GM23338 (cell line): ENCODE data around the gene ENTR1. TPM values are rescaled to one million over a fixed set of nuclear protein-coding genes. Genes with fewer than 3 reads are reported as not detected.
A peak's percentile ranks its signal among the peaks of the same experiment; 100 is the strongest.

ENCODE experiments used
- ATAC-seq: fragments of 200-7000 bp; cut with Tn5 transposase; 3 replicates; pipeline ENCODE4 v1.9.1; 2020
- DNase-seq: peaks from one replicate; pipeline ENCODE4 v3.0.0-alpha.2; 2015; ENCODE audit warnings: low spot score
- H2AFZ ChIP-seq: fragments of 200-600 bp; sonication (generic); 2 replicates; pipeline ENCODE4 v1.8.0; 2016; ENCODE audit warnings: antibody characterized with exemption, mild to moderate bottlenecking, moderate library complexity
- H3F3A ChIP-seq: fragments of 200-600 bp; sonication (generic); replicated peaks from 2 replicates; pipeline ENCODE4 v1.8.0; 2017; ENCODE audit warnings: antibody characterized with exemption, mixed run types, low read depth
- H3K27ac ChIP-seq: fragments of 200-600 bp; sonication (generic); 2 replicates; pipeline ENCODE4 v1.6.1; 2016; ENCODE audit warnings: low read depth
- H3K27me3 ChIP-seq: fragments of 200-600 bp; sonication (generic); 2 replicates; pipeline ENCODE4 v1.8.0; 2016; ENCODE audit warnings: mild to moderate bottlenecking, mixed run types, moderate library complexity; ENCODE audit not compliant: insufficient read depth
- H3K36me3 ChIP-seq: fragments of 200-600 bp; sonication (generic); 2 replicates; pipeline ENCODE4 v1.8.0; 2016; ENCODE audit warnings: mild to moderate bottlenecking; ENCODE audit not compliant: insufficient read depth
- H3K4me1 ChIP-seq: fragments of 200-600 bp; sonication (generic); 2 replicates; pipeline ENCODE4 v1.8.0; 2016; ENCODE audit warnings: mild to moderate bottlenecking, moderate library complexity; ENCODE audit not compliant: insufficient read depth
- H3K4me2 ChIP-seq: fragments of 200-600 bp; sonication (generic); 2 replicates; pipeline ENCODE4 v1.7.1; 2017; ENCODE audit warnings: mixed run types
- H3K4me3 ChIP-seq: fragments of 200-600 bp; sonication (generic); 2 replicates; pipeline ENCODE4 v1.6.1; 2016; ENCODE audit warnings: mixed run types
- H3K79me2 ChIP-seq: fragments of 200-600 bp; sonication (generic); replicated peaks from 2 replicates; pipeline ENCODE4 v1.8.0; 2017; ENCODE audit warnings: mild to moderate bottlenecking; ENCODE audit not compliant: insufficient read depth
- H3K9me2 ChIP-seq: fragments of 200-600 bp; sonication (generic); 2 replicates; pipeline ENCODE4 v1.8.0; 2017; ENCODE audit not compliant: insufficient read depth
- H4K20me1 ChIP-seq: fragments of 200-600 bp; sonication (generic); replicated peaks from 2 replicates; pipeline ENCODE4 v1.8.0; 2017; ENCODE audit warnings: mild to moderate bottlenecking; ENCODE audit not compliant: insufficient read depth
- H3K27ac Mint-ChIP-seq: 2 replicates; pipeline ENCODE4 v1.8.0; 2020; ENCODE audit warnings: inconsistent platforms, mild to moderate bottlenecking, moderate library complexity, mixed read lengths
- H3K27me3 Mint-ChIP-seq: 3 replicates; pipeline ENCODE4 v1.8.0; 2022; ENCODE audit warnings: low read depth, mild to moderate bottlenecking, moderate library complexity, mixed read lengths, inconsistent platforms; ENCODE audit not compliant: insufficient read depth, poor library complexity
- H3K36me3 Mint-ChIP-seq: 3 replicates; pipeline ENCODE4 v1.8.0; 2021; ENCODE audit warnings: low read depth, mild to moderate bottlenecking, inconsistent platforms, moderate library complexity, mixed read lengths
- H3K4me1 Mint-ChIP-seq: 3 replicates; pipeline ENCODE4 v1.8.0; 2020; ENCODE audit warnings: mild to moderate bottlenecking, inconsistent platforms, mixed read lengths
- H3K4me3 Mint-ChIP-seq: 3 replicates; pipeline ENCODE4 v1.8.0; 2021; ENCODE audit warnings: moderate library complexity, mild to moderate bottlenecking, inconsistent platforms, mixed read lengths
- H3K9me3 Mint-ChIP-seq: 3 replicates; pipeline ENCODE4 v1.8.0; 2020; ENCODE audit warnings: moderate library complexity, mild to moderate bottlenecking, inconsistent platforms, mixed read lengths
- CREB1 ChIP-seq: fragments of 250-450 bp; sonication (Bioruptor Pico); IDR thresholded peaks from 2 replicates; pipeline ENCODE4 v1.5.0; 2020; ENCODE audit warnings: low read depth, mild to moderate bottlenecking, moderate library complexity
- EZH2 ChIP-seq: fragments of 200-600 bp; sonication (generic); IDR thresholded peaks from one replicate; pipeline ENCODE4 v1.8.0; 2017; ENCODE audit warnings: antibody characterized with exemption, mild to moderate bottlenecking, low read depth; ENCODE audit not compliant: unreplicated experiment
- EZH2phosphoT487 ChIP-seq: fragments of 200-600 bp; sonication (generic); IDR thresholded peaks from one replicate; pipeline ENCODE4 v1.8.1; 2018; ENCODE audit warnings: antibody characterized with exemption; ENCODE audit not compliant: unreplicated experiment
- NANOG ChIP-seq: IDR thresholded peaks from 2 replicates; pipeline ENCODE4 v1.6.1; 2016; ENCODE audit warnings: antibody characterized with exemption, borderline replicate concordance
- POLR2AphosphoS5 ChIP-seq: IDR thresholded peaks from 2 replicates; pipeline ENCODE4 v1.6.1; 2016; ENCODE audit warnings: antibody characterized with exemption, low read depth
- REST ChIP-seq: IDR thresholded peaks from one replicate; pipeline ENCODE4 v1.6.1; 2018; ENCODE audit warnings: antibody characterized with exemption; ENCODE audit not compliant: unreplicated experiment
- STAT1 ChIP-seq: IDR thresholded peaks from one replicate; pipeline ENCODE4 v1.6.1; 2016; ENCODE audit warnings: antibody characterized with exemption; ENCODE audit not compliant: unreplicated experiment
- ZNF114 ChIP-seq: fragments of 250-450 bp; sonication (Bioruptor Pico); IDR thresholded peaks from 2 replicates; pipeline ENCODE4 v1.5.0; 2020; ENCODE audit warnings: mild to moderate bottlenecking, moderate library complexity
- ZNF331 ChIP-seq: fragments of 250-450 bp; sonication (Bioruptor Pico); IDR thresholded peaks from 2 replicates; pipeline ENCODE4 v1.5.0; 2020; ENCODE audit warnings: low read depth, mild to moderate bottlenecking, moderate library complexity
- polyA plus RNA-seq: library from polyadenylated mRNA; unstranded; fragments of >200 nt; fragmentation: Nextera tagmentation; extraction: Ambion mirVana; gene quantifications from 2 replicates; pipeline ENCODE4 v1.2.1, GENCODE V29; 2016
- total RNA-seq: library from RNA; depleted of rRNA; stranded (reverse); fragments of >200 nt; shearing (Covaris generic); gene quantifications from 2 replicates; pipeline ENCODE4 v1.2.3, GENCODE V29; 2014
- TF ChIP-seq, protein P1 (sequence below): IDR thresholded peaks from 2 replicates; pipeline ENCODE4 v1.6.1; 2016; ENCODE audit warnings: antibody characterized with exemption
- TF ChIP-seq, protein P2 (sequence below): fragments of 250-450 bp; sonication (Bioruptor Pico); IDR thresholded peaks from 2 replicates; pipeline ENCODE4 v1.5.0; 2020; ENCODE audit warnings: mild to moderate bottlenecking, moderate library complexity

ENTR1 gene
- total and polyA plus RNA-seq, 2 experiments from 2014 or later: 25.6 to 91.9 TPM

DNA sequence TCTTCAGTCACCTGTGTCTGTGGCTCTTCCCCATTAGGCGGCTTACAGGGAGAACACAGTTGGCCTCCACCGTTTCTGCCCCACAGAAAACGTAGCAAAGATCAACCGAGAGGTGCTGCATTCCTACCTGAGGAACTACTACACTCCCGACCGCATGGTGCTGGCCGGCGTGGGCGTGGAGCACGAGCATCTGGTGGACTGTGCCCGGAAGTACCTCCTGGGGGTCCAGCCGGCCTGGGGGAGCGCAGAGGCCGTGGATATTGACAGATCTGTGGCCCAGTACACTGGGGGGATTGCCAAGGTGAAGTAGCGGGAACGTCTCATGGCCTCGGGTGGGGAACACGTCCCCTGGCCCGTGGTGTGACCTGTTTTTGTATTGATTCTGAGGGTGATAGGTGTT lies 6.5 kb upstream of the ENTR1 start:
- H3K79me2 ChIP-seq: peaks cover 30% of the 10 kb centered on the region
- H3K4me3 ChIP-seq: no peak overlapping the region
- H3F3A ChIP-seq: peaks cover 10% of the 10 kb centered on the region; the same call in 1 of the 2 replicates
- no peaks in the 10 kb centered on the region; the same call in 1 of the 2 replicates for H3K4me1 ChIP-seq
- no peak overlapping the region for H2AFZ ChIP-seq
- no peaks in the 10 kb centered on the region for H3K27me3 ChIP-seq
- TF ChIP-seq ZNF331 (no peak), EZH2phosphoT487 (peak; percentile 40)
- DNase-seq (no peak), ATAC-seq (no peak)
- H4K20me1 ChIP-seq: peaks cover 8% of the 10 kb centered on the region
- no peak overlapping the region for H3K27ac ChIP-seq
- peaks cover 28% of the 10 kb centered on the region for H3K36me3 ChIP-seq
- Mint-ChIP-seq H3K4me1 (no peaks in the 10 kb centered on the region; the same call in 2 of the 3 replicates), H3K27me3 (peaks cover 11% of the 10 kb centered on the region), H3K27ac (no peak overlapping the region), H3K36me3 (peaks cover 79% of the 10 kb centered on the region), H3K4me3 (no peak overlapping the region), H3K9me3 (no peaks in the 10 kb centered on the region)
- H3K4me2 ChIP-seq: no peak overlapping the region
- no peaks in the 10 kb centered on the region for H3K9me2 ChIP-seq

GRCh38 chr9:136416427-136416826 lies 6.0 kb upstream of the ENTR1 start:
- Mint-ChIP-seq H3K36me3 (peaks cover 77% of the 10 kb centered on the region), H3K4me1 (peaks cover 2% of the 10 kb centered on the region), H3K27ac (no peak overlapping the region), H3K9me3 (no peaks in the 10 kb centered on the region), H3K4me3 (no peak overlapping the region), H3K27me3 (peaks cover 12% of the 10 kb centered on the region)
- Histone ChIP-seq H3K9me2 (no peaks in the 10 kb centered on the region), H3K4me2 (no peak overlapping the region), H3K27me3 (no peaks in the 10 kb centered on the region), H3K36me3 (peaks cover 30% of the 10 kb centered on the region), H3K4me3 (no peak overlapping the region), H3K79me2 (peaks cover 35% of the 10 kb centered on the region), H3K27ac (no peak overlapping the region), H3K4me1 (peaks cover 2% of the 10 kb centered on the region; the same call in 1 of the 2 replicates), H3F3A (peaks cover 14% of the 10 kb centered on the region; the same call in 1 of the 2 replicates), H2AFZ (no peak overlapping the region), H4K20me1 (peaks cover 13% of the 10 kb centered on the region)
- no peak for DNase-seq
- no peak for ATAC-seq
- TF ChIP-seq POLR2AphosphoS5 (no peak), CREB1 (CRISPR knock-in tag) (no peak), STAT1 (no peak), NANOG (no peak), EZH2 (no peak), EZH2phosphoT487 (no peak), ZNF114 (no peak), ZNF331 (no peak), REST (no peak)
- TF ChIP-seq, protein P1, sequence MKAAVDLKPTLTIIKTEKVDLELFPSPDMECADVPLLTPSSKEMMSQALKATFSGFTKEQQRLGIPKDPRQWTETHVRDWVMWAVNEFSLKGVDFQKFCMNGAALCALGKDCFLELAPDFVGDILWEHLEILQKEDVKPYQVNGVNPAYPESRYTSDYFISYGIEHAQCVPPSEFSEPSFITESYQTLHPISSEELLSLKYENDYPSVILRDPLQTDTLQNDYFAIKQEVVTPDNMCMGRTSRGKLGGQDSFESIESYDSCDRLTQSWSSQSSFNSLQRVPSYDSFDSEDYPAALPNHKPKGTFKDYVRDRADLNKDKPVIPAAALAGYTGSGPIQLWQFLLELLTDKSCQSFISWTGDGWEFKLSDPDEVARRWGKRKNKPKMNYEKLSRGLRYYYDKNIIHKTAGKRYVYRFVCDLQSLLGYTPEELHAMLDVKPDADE: no peak
- TF ChIP-seq, protein P2, sequence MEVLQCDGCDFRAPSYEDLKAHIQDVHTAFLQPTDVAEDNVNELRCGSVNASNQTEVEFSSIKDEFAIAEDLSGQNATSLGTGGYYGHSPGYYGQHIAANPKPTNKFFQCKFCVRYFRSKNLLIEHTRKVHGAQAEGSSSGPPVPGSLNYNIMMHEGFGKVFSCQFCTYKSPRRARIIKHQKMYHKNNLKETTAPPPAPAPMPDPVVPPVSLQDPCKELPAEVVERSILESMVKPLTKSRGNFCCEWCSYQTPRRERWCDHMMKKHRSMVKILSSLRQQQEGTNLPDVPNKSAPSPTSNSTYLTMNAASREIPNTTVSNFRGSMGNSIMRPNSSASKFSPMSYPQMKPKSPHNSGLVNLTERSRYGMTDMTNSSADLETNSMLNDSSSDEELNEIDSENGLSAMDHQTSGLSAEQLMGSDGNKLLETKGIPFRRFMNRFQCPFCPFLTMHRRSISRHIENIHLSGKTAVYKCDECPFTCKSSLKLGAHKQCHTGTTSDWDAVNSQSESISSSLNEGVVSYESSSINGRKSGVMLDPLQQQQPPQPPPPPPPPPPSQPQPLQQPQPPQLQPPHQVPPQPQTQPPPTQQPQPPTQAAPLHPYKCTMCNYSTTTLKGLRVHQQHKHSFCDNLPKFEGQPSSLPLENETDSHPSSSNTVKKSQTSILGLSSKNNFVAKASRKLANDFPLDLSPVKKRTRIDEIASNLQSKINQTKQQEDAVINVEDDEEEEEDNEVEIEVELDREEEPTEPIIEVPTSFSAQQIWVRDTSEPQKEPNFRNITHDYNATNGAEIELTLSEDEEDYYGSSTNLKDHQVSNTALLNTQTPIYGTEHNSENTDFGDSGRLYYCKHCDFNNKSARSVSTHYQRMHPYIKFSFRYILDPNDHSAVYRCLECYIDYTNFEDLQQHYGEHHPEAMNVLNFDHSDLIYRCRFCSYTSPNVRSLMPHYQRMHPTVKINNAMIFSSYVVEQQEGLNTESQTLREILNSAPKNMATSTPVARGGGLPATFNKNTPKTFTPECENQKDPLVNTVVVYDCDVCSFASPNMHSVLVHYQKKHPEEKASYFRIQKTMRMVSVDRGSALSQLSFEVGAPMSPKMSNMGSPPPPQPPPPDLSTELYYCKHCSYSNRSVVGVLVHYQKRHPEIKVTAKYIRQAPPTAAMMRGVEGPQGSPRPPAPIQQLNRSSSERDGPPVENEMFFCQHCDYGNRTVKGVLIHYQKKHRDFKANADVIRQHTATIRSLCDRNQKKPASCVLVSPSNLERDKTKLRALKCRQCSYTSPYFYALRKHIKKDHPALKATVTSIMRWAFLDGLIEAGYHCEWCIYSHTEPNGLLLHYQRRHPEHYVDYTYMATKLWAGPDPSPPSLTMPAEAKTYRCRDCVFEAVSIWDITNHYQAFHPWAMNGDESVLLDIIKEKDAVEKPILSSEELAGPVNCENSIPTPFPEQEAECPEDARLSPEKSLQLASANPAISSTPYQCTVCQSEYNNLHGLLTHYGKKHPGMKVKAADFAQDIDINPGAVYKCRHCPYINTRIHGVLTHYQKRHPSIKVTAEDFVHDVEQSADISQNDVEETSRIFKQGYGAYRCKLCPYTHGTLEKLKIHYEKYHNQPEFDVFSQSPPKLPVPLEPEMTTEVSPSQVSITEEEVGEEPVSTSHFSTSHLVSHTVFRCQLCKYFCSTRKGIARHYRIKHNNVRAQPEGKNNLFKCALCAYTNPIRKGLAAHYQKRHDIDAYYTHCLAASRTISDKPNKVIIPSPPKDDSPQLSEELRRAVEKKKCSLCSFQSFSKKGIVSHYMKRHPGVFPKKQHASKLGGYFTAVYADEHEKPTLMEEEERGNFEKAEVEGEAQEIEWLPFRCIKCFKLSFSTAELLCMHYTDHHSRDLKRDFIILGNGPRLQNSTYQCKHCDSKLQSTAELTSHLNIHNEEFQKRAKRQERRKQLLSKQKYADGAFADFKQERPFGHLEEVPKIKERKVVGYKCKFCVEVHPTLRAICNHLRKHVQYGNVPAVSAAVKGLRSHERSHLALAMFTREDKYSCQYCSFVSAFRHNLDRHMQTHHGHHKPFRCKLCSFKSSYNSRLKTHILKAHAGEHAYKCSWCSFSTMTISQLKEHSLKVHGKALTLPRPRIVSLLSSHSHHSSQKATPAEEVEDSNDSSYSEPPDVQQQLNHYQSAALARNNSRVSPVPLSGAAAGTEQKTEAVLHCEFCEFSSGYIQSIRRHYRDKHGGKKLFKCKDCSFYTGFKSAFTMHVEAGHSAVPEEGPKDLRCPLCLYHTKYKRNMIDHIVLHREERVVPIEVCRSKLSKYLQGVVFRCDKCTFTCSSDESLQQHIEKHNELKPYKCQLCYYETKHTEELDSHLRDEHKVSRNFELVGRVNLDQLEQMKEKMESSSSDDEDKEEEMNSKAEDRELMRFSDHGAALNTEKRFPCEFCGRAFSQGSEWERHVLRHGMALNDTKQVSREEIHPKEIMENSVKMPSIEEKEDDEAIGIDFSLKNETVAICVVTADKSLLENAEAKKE: no peak
